Neutrophil (primary cell): ENCODE results near the gene CXorf49B.
"Not testable (repeated sequence)": the region's sequence is repeated elsewhere in the genome, so short reads cannot be mapped to it uniquely, and the experiment has no call there.

Source experiments
- H3K27ac ChIP-seq: fragments of 200-600 bp; sonication (generic); 2 replicates; pipeline ENCODE4 v1.5.1; 2016; ENCODE audit warnings: mild to moderate bottlenecking, moderate library complexity
- H3K27me3 ChIP-seq: fragments of 200-600 bp; sonication (generic); 2 replicates; pipeline ENCODE4 v1.6.0; 2016; ENCODE audit warnings: mild to moderate bottlenecking
- H3K36me3 ChIP-seq: fragments of 200-600 bp; sonication (generic); 2 replicates; pipeline ENCODE4 v1.5.1; 2017
- H3K4me1 ChIP-seq, 2 experiments: fragments of 200-600 bp in 1 of 2; sonication (generic) in 1 of 2; 1 replicate in 1 of 2; 2 replicates in 1 of 2; pipeline versions ENCODE4 v1.5.1 to v1.6.1; 2013 to 2016; ENCODE audit warnings: low read depth in 1 of 2, low read length in 1 of 2, mild to moderate bottlenecking in 1 of 2, moderate library complexity in 1 of 2; ENCODE audit not compliant: control insufficient read depth in 1 of 2, insufficient read depth in 1 of 2
- H3K4me3 ChIP-seq, 2 experiments: fragments of 200-600 bp in 1 of 2; sonication (generic) in 1 of 2; 1 replicate in 1 of 2; 2 replicates in 1 of 2; pipeline ENCODE4 v1.5.1; 2013 to 2016; ENCODE audit warnings: low read depth in 1 of 2, low read length in 1 of 2, mild to moderate bottlenecking in 1 of 2, moderate library complexity in 1 of 2
- H3K9me3 ChIP-seq: fragments of 200-600 bp; sonication (generic); 2 replicates; pipeline ENCODE4 v1.5.1; 2016

CXorf49B gene

GRCh38 chrX:71763049-71763448 lies at the start of gene CXorf49B:
TSS of gene CXorf49B (plus strand) at chrX:71763349. CDS start at chrX:71763424, 75 bp downstream.
- not testable (repeated sequence) for H3K4me3 ChIP-seq, H3K4me1 ChIP-seq, H3K27ac ChIP-seq, H3K27me3 ChIP-seq, H3K36me3 ChIP-seq, H3K9me3 ChIP-seq

GRCh38 chrX:71714064-71714463 lies 49.1 kb upstream of the CXorf49B start:
- H3K4me1 ChIP-seq, H3K27me3 ChIP-seq, H3K36me3 ChIP-seq, H3K9me3 ChIP-seq, H3K27ac ChIP-seq, H3K4me3 ChIP-seq: not testable (repeated sequence)

- H3K4me1 ChIP-seq, H3K9me3 ChIP-seq, H3K36me3 ChIP-seq, H3K4me3 ChIP-seq, H3K27me3 ChIP-seq, H3K27ac ChIP-seq: not testable (repeated sequence)
Measured at GRCh38 chrX:71715551-71715950, 47.6 kb upstream of the CXorf49B start.

DNA sequence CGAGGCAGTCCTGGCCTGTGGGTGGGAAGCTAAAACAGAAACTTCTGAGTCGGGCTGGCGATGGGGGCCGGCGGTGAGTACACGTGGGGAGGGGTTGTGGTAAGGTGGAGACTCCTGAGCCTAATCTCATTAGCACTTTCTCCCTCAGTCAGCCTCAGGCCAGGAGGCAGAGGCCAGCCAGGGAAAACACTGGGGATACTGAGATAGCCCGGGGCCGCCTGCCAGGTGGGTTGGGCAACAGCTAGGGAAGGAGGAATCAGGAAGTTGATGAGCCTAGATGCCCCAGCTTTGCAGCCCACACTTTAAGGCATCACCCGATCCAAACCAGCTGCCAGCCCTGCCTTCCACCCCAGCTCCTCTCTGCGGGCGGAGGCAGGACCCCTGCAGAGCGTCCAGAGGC lies 46.8 kb upstream of the CXorf49B start:
- H3K27ac ChIP-seq, H3K27me3 ChIP-seq, H3K4me1 ChIP-seq, H3K4me3 ChIP-seq, H3K9me3 ChIP-seq, H3K36me3 ChIP-seq: not testable (repeated sequence)

DNA sequence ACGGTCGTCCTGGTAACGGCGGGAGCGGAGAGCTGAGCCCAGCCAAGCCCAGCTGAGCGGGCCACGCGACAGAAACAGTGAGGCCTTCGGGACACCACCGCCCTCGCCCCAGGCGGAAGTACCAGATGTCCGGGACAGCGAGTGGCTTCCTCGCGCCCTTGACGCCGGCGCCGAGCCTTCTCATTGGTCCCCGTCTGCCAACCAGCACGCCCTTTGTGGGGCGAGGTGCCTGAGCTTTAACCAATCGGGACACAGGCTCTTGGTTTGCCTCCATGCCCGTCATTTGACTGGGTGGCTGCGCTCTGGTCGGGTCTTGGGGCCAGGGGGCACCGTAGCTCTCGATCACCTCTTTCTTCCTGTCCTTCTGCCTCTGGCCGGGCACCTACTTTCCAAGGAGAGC lies 45.0 kb upstream of the CXorf49B start, which contains the start of gene CXorf49:
Gene CXorf49, minus strand, starts transcription at position 101 of the 400 bp plus-strand sequence. CDS start 134 bp downstream, outside the sequence.
- not testable (repeated sequence) for H3K36me3 ChIP-seq

DNA sequence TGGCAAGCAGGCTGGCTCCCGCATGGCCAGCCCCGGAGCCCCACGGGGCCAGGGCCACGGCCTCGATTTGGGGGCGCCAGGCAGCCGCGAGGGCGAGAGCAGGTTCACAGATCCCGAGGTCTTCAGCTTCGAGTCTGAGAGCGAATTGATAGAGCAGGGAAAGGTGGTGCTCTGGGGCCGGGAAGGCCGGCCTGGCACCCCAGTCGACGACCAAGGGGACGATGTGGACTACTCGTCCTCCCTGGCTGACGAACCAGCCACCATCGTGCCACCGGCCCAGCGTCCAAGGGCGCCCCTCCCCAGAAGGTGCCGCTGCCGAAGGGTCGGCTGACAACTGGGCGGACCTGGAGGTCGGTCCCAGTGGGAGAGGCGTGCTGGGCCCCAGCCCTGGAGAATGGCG lies 44.0 kb upstream of the CXorf49B start:
- not testable (repeated sequence) for H3K4me3 ChIP-seq, H3K36me3 ChIP-seq, H3K27me3 ChIP-seq, H3K9me3 ChIP-seq, H3K4me1 ChIP-seq, H3K27ac ChIP-seq

More for the DNA sequence above, 45.0 kb upstream of the CXorf49B start, which contains the start of gene CXorf49:
- H3K4me3 ChIP-seq, H3K27me3 ChIP-seq, H3K9me3 ChIP-seq, H3K4me1 ChIP-seq, H3K27ac ChIP-seq: not testable (repeated sequence)

- H3K36me3 ChIP-seq, H3K4me1 ChIP-seq, H3K9me3 ChIP-seq, H3K27ac ChIP-seq, H3K4me3 ChIP-seq, H3K27me3 ChIP-seq: not testable (repeated sequence)
Measured at GRCh38 chrX:71720289-71720886, 42.8 kb upstream of the CXorf49B start.

DNA sequence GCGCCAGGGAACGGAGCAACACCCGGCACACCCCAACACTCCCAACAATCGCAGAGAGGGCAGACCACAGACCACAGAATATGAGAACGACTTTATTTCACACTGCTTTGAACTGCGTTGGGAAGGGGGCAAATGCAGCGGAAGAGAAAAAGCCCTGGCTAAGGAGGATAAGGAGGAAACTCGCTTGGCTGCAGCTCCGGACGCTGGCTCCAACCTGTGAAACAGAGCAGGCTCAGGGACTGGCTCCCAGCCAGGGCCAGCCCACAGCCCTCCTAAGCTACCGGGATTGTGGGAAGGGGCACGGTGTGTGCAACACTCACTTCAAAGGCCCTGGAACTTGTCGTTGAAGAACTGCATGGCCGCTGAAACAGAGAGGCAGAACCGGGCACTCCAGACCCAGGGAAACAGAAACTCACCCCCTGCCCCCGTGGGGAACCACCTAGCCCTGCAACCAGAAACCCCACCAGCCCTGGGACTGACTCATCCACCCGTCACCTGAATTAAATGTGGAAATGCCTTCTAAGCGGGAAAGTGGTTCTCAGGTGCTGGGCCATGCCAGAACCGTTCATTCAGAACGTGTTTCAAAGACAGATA lies 2.4 kb upstream of the CXorf49B start:
- H3K9me3 ChIP-seq, H3K4me1 ChIP-seq, H3K27ac ChIP-seq, H3K27me3 ChIP-seq, H3K4me3 ChIP-seq, H3K36me3 ChIP-seq: not testable (repeated sequence)

GRCh38 chrX:71764832-71765231 lies 1.7 kb downstream of the CXorf49B start:
- not testable (repeated sequence) for H3K27ac ChIP-seq, H3K9me3 ChIP-seq, H3K36me3 ChIP-seq, H3K27me3 ChIP-seq, H3K4me1 ChIP-seq, H3K4me3 ChIP-seq

DNA sequence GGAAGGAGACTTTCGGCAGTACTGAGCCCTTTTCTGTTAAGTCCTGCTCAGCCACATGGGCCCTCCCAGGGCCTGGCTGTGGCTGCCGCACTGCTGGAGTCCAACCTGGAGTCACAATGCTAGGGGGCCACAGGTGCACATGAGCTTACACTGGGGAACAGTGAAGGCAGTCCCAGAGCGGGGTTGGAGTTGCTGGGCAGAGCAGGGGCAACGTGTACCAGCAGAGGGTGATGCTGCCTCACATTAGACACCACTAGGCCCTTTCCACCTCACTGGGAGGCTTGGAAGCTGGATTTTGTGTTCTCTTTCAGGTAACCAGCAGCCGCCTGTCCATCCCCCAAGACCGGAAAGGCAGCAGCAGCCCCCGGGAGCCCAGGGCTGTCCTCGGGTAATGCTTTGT lies 2.5 kb downstream of the CXorf49B start:
- H3K36me3 ChIP-seq, H3K4me3 ChIP-seq, H3K27me3 ChIP-seq, H3K27ac ChIP-seq, H3K9me3 ChIP-seq, H3K4me1 ChIP-seq: not testable (repeated sequence)

- not testable (repeated sequence) for H3K9me3 ChIP-seq, H3K4me3 ChIP-seq, H3K27me3 ChIP-seq, H3K27ac ChIP-seq, H3K36me3 ChIP-seq, H3K4me1 ChIP-seq
Measured at GRCh38 chrX:71767134-71767533, 4.0 kb downstream of the CXorf49B start.

DNA sequence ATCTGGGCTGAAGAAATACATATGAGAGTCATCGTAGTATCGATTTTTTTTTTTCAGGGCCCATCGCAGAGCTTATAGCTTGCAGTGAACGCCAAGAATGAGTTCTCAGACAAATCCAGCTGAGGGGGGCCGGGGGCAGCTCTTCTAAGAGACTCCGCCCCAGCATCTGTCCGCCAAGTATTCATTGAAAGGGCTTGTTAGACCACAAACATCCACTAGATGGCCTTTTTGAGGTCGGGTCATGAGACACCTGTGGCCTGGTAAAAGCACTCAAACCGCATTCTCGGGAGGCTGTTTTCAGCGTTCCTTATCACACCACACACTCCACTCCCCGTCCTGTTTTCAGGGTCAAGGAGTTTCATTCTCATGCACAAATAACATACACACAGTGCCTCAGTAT lies 15.2 kb downstream of the CXorf49B start:
- not testable (repeated sequence) for H3K9me3 ChIP-seq, H3K27ac ChIP-seq, H3K4me3 ChIP-seq, H3K27me3 ChIP-seq, H3K36me3 ChIP-seq, H3K4me1 ChIP-seq

DNA sequence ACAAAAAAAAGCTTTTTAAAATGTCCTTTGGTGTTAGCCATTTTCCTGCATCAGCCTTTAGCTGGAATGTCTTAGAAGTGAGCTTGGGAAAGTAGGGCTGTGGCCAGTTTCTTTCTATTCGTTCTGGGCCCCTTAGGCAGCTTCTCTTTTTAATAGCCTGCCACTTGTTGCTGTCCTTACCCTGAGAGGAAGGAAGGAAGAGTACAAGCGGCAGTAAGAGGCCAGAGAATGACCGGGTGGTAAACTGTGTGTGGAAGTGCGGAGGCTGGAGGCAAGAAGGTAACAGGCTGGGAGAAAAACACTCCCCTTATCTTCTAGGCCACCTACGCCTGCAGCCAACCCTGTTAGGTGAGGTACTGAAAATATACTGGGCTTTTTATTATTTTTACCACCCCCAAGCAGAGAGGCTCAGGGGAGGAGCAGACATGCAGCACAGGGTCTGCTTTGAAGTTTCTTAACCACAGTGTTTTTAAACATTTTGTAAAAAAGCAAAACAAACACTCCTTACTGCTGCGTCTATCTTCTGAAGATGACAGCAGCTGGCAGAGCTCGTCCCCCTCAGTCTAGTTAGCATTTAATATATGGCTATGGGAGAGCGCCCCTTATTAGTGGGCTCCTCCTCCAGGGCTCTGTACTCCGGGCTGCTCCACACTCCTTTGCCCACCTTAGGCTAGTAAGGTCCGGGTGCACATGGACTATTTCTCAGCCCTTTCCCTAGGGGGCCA lies 19.2 kb downstream of the CXorf49B start:
- not testable (repeated sequence) for H3K4me1 ChIP-seq, H3K9me3 ChIP-seq, H3K27ac ChIP-seq, H3K4me3 ChIP-seq, H3K27me3 ChIP-seq, H3K36me3 ChIP-seq

- H3K27me3 ChIP-seq, H3K9me3 ChIP-seq, H3K27ac ChIP-seq, H3K36me3 ChIP-seq, H3K4me3 ChIP-seq, H3K4me1 ChIP-seq: not testable (repeated sequence)
Measured at GRCh38 chrX:71782950-71783299, 19.8 kb downstream of the CXorf49B start.
